ENCODE data around the gene PLAAT2.

The PLAAT2 gene

DNA sequence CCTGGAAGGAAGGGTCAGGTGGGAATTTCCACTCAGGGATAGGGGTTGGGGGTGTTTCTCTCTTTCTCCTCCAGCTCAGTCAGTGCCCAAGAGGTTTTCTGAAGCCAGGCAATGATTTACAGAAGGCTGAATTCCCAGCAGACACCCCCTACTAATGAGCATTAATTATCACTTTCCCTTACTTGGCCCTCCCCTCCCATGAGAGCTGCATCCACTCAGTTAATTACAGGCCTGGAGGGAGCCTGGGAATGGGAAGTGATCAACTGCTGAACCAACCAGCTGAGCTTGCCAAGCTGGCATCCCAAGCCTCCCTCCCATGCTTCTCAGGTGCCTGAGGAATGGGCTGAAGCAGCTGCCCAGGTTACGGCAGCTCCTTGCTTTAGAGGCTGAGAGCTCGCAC lies 56.3 kb downstream of the PLAAT2 start:
- TF ChIP-seq, protein P1, sequence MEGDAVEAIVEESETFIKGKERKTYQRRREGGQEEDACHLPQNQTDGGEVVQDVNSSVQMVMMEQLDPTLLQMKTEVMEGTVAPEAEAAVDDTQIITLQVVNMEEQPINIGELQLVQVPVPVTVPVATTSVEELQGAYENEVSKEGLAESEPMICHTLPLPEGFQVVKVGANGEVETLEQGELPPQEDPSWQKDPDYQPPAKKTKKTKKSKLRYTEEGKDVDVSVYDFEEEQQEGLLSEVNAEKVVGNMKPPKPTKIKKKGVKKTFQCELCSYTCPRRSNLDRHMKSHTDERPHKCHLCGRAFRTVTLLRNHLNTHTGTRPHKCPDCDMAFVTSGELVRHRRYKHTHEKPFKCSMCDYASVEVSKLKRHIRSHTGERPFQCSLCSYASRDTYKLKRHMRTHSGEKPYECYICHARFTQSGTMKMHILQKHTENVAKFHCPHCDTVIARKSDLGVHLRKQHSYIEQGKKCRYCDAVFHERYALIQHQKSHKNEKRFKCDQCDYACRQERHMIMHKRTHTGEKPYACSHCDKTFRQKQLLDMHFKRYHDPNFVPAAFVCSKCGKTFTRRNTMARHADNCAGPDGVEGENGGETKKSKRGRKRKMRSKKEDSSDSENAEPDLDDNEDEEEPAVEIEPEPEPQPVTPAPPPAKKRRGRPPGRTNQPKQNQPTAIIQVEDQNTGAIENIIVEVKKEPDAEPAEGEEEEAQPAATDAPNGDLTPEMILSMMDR (IDR thresholded peaks at IDR 0.05; ENCODE audit: low read depth, low read length, missing control alignments), result no peak
- no peak overlapping the region for H3K4me3 ChIP-seq (replicated peaks; ENCODE audit: low read depth, low read length)
- DNase-seq (ENCODE audit: extremely low read depth, low read depth), result no peak

GRCh38 chr11:63505857-63506528 lies 57.2 kb downstream of the PLAAT2 start, which contains the start of gene LGALS12:
Gene LGALS12, plus strand, starts transcription at chr11:63506084. Its CDS starts 375 bp downstream, at chr11:63506459.
- TF ChIP-seq, protein P1 (IDR thresholded peaks at IDR 0.05; ENCODE audit: low read depth, low read length, missing control alignments), result no peak
- no peak for DNase-seq (ENCODE audit: extremely low read depth, low read depth)
- H3K4me3 ChIP-seq (replicated peaks; ENCODE audit: low read depth, low read length), result no peak within 1 kb of the TSS

DNA sequence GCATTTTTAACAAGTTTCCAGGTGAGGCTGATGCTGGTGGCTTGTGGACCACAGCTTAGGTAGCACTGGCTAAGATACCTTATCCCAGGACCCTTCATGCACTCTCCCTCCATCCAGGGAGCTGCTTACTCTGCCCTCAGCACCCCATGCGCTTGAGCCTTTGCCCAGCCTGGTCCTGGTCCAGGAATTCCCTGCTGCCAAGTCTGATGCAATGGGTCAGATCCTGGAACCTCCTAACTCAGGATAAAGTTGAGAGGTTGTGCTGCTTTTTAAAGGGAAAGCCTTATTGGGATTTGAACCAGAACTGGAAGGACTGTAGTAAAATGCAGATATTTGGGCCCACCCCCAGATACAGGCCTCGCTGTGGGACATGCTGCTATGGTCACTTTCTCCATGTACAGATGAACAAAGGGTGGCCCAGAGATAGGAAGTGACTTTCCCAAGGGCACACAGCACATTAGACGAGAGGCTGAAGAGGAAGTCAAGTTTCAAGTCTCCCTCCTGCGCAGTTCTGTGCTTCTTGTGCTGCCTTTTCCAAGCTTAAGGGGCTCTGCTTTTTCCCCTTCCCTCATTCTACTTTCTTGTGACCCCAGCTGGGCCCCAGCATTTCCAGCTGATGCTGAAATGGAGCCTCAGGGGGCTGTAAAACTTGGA lies 58.1 kb downstream of the PLAAT2 start:
- TF ChIP-seq, protein P1 (IDR thresholded peaks at IDR 0.05; ENCODE audit: low read depth, low read length, missing control alignments), result no peak
- DNase-seq (ENCODE audit: extremely low read depth, low read depth), result no peak
- H3K4me3 ChIP-seq (replicated peaks; ENCODE audit: low read depth, low read length), result no peak overlapping the region

DNA sequence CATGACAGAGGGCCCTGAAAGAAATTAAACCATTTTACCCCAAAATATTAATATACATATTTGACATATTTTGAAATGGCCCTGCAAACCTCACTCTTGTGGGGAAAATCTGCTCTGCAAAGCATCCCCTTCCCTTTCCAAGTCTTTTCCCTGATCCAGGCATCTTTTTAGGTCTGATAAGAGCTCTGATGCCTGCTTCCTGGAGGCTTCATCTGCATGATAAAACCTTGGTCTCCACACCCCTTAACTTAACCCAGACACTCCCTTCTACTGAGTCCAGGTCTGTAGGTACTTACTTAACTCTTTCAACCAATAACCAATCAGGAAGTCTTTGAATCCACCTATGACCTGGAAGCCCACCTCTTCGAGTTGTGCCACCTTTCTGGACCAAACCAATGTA lies 59.1 kb downstream of the PLAAT2 start:
- TF ChIP-seq, protein P1 (IDR thresholded peaks at IDR 0.05; ENCODE audit: low read depth, low read length, missing control alignments), result no peak
- no peak overlapping the region for H3K4me3 ChIP-seq (replicated peaks; ENCODE audit: low read depth, low read length)
- no peak for DNase-seq (ENCODE audit: extremely low read depth, low read depth)

GRCh38 chr11:63503492-63503891 lies 59.7 kb downstream of the PLAAT2 start:
- no peak overlapping the region for H3K4me3 ChIP-seq (replicated peaks; ENCODE audit: low read depth, low read length)
- TF ChIP-seq, protein P1 (IDR thresholded peaks at IDR 0.05; ENCODE audit: low read depth, low read length, missing control alignments), result no peak
- DNase-seq (ENCODE audit: extremely low read depth, low read depth), result no peak
